Measurements from ENCODE around the gene PDE4D.

The PDE4D gene

DNA sequence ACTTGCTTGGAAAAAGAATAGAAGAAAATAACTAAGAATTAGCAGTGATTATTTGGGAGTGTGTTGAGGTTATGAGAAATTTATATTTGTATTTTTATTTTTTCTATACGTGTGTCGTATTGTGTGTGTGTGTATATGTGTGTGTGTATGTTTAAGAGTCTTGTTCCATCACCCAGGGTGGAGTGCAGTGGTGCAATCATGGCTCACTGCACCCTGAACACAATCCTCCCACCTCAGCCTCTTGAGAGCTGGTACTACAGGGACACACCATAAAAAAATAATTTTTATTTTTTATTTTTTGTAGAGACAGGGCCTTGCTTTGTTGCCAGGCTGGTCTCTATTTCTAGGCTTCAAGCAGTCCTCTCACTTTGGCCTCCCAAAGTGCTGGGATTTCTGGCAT is 643.8 kb downstream of the PDE4D start:
- no peak for DNase-seq (ENCODE audit: low read depth)

DNA sequence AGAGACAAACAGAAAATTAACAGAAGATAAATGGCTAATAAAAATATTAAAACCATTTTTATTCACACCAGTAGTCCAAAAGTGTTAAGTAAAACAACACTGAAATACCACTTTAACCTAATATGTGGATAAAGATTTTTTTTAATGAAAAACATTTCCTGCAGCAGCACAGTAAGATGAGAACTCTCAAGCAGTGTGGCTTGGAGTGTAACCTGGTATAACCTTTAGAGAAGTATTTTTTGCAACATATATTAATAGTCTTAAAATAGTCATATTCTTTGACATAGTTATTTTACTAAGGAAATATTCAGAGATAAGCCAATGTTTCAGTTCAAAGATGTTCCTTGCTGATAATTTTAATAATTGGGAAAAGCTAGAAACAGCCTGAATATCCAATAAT is 644.4 kb downstream of the PDE4D start:
- DNase-seq (ENCODE audit: low read depth): no peak

DNA sequence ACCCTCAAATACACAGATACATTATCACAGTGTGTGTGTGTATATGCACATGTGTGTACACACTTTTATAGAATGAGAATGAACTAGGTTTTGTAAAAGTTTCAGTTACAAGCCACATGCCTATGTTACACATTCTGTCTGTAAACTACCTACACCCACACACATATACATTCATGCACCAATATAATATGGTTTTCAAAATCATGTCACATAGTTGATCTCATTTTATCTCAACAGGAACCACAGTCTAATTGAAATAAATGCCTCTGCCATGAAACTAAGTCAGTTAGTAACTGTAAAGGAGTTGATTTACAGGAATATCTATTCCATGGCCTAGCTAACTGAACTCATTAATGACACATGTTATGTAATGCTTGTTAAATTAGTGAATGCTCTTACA is 646.6 kb downstream of the PDE4D start:
- no peak for DNase-seq (ENCODE audit: low read depth)

- no peak for DNase-seq (ENCODE audit: low read depth)
Measured at GRCh38 chr5:59246145-59246869, 647.2 kb downstream of the PDE4D start.

GRCh38 chr5:59245198-59245597 is 648.3 kb downstream of the PDE4D start:
- no peak for DNase-seq (ENCODE audit: low read depth)

DNA sequence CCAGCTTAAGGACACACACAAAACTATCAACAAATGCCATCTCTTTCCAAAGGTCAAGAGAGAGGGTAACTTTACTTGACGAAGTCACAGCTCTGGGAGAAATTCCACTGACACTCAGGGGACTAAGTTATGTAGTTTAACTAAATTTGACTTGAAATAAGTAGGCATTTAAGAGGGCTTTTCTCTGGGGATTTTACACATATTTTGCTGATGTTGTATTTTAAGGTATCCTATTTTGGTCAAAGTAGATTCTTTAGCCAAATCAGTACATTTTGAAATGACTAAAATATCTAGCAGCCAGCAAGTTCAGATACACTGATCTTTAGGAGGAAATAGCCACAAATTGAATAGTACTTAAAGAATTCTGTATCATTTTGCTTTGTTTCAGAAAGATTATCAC is 652.0 kb downstream of the PDE4D start:
- DNase-seq (ENCODE audit: low read depth): no peak

DNA sequence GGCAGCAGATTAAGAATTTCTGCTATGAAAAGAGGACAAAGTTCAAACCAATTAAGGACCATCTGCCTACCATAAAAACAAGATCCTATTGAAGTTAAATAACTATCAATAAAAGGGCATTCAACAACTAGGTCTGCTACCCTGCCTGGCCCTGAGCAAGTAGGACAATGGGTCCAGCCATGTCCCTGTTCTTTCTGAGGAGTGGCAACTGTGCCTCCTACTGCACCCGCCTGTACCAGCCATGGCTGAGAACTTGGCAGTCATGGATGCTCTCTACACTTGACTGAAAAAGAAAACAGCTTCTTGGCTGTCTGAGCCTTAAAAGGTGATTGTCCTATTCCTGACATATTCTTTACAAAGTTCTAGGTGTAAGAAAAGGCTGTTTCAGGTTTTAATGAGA is 652.4 kb downstream of the PDE4D start:
- DNase-seq (ENCODE audit: low read depth): no peak

DNA sequence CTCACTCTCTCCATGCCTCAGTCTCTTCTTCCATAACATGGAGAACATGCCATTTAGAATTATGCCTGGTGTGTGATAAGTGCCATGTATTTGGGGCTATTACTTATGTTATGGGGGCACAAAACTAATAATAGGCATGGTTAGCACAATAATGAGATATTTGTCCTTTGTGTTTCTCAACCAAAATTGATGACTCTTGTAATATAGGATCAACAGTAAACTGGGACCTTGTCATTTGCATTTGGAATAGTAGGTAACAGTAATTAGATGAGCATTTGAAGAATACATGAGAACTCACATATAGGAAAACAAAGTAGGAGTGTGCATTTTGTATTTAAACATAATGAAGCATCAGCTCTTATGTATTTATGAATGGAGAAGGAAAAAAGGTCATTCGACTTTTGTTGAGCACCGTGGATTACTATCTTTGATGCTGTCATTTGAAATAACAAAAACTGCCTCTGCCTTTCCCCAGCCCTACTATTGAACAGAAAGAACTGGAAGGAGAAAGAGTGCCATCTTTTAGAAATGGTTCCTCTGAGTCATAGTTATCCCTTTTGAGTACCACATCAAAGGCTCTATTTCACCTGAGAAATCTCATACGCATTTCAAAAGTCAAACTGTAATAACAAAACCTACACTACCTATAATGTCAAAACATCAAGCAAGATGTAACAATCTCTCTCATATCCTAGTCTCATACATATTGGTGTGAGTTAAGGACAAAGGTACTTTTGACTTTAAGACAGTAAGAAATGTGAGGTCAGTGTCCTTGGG is 655.2 kb downstream of the PDE4D start:
- DNase-seq (ENCODE audit: low read depth): no peak

GRCh38 chr5:59236986-59237385 is 656.5 kb downstream of the PDE4D start:
- no peak for DNase-seq (ENCODE audit: low read depth)

DNA sequence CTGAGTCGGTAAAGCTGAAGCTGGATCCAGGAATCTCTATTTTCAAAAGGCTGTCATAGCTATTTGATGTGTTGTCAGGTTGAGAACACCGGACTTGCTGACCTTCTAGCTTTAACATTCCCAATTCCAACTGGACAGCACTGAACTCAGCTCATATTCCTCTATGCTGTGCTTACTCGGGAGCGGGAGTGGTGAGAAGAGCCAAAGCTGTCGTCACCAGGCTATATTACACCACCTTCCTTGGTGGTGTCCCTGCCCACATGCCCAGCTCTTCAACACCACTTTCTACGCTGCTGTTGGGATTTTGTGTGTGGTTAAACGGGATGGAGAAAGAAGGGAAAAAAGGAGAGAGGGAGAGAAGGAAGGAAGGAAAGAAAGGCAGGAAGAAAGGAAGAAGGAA is 657.1 kb downstream of the PDE4D start:
- DNase-seq (ENCODE audit: low read depth): no peak

DNA sequence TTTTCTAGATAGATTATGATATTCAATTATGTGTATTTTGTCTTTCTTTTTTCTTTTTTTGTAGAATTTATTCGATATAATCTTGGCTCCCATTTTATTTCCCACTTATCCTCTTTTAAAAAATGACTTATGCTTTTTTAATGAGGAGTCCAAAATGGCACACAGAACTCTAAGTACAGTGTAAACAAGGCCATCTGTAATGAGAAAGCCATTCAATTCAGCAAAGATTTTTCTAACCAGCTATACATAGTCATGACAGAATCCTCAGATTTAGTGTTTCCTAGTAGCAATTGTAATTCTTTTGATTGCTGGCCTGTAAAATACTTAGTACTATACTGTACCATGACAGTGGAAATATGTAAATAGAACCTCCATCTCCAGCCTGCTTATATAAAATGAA is 659.3 kb downstream of the PDE4D start:
- DNase-seq (ENCODE audit: low read depth): no peak

DNA sequence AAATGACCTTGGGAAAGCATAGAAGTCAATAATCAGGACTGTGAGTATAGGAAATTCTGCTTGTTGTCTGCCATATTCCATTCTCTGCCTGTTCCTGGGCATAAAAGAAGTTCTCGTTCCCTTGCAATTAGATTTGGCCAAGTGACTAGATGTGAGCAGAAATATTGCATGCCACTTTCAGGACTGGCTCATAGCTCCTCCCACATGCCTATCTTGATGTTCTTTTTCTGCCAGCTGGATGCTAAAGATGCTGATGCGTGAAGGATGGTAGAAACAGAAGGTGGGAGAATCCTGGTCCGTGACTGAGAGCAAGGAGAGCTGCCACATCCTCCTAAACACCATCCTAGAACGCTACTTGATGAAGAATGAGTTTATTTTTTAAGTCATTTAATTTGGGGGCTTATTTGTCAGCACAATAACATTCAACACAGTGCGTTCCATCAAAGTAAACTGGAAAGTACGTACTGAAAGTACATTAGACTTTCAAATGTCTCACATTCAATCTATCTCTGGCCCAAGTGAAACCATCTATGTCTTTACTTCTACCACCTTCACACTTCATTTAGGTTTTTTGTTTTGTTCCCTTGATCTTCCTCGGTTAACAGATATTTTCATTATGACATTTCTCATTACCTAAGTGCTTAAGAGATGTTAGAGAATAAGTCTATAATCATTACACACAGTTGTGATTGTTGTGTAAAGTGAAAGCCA is 662.1 kb downstream of the PDE4D start:
- no peak for DNase-seq (ENCODE audit: low read depth)

GRCh38 chr5:59222687-59223511 is 670.6 kb downstream of the PDE4D start:
- DNase-seq (ENCODE audit: low read depth): no peak

- no peak for DNase-seq (ENCODE audit: low read depth)
Measured at GRCh38 chr5:59221769-59222168, 671.8 kb downstream of the PDE4D start.

- DNase-seq (ENCODE audit: low read depth): no peak
Measured at GRCh38 chr5:59218424-59219045, 675.0 kb downstream of the PDE4D start.

DNA sequence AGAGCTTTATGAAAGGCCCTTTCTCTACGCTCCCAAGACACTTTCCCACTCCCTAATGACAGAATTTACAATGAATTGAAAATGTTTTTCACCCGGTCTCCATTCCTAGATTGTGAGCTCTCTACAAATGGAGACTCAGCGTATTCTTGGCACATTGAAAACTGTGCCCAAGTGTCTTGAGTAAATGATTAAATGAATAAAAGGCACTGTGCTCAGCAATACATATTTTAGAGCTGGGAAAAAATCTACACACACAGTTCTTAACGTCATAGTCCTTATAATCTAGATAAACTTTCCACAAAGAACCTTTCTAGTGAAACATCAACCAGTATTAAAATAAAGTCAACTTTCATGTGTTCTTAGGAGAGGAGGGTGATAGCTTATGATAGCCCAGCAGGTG is 676.7 kb downstream of the PDE4D start:
- no peak for DNase-seq (ENCODE audit: low read depth)

GRCh38 chr5:59212596-59212995 is 680.9 kb downstream of the PDE4D start:
- no peak for DNase-seq (ENCODE audit: low read depth)

GRCh38 chr5:59209758-59210359 is 683.7 kb downstream of the PDE4D start:
- no peak for DNase-seq (ENCODE audit: low read depth)

GRCh38 chr5:59208474-59208873 is 685.1 kb downstream of the PDE4D start:
- no peak for DNase-seq (ENCODE audit: low read depth)

DNA sequence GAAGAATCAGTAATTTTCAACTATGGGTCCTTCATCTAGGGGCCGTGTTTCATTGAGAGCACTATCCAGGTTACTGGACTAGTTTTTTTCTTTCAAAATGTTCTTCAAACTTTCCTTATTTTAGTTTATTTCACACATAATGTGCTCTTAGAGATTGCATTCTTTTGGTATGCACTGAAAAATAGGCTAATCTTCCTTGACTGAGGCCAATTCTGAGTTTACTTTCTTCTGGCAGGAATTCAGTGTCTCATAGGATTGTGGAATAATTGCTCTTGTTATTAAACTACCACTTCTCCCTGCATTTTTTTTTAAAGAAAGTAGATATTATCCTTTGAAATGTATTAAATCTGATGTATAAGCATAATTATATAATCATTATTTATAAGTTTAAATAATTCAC is 686.1 kb downstream of the PDE4D start:
- DNase-seq (ENCODE audit: low read depth): no peak

GRCh38 chr5:59206132-59206581 is 687.4 kb downstream of the PDE4D start:
- DNase-seq (ENCODE audit: low read depth): no peak
